ENCODE results near the gene WNK4. TPM values are rescaled to one million over a fixed set of nuclear protein-coding genes. Genes with fewer than 3 reads are reported as not detected.

WNK4 gene
- total RNA-seq, 1 experiment from 2014 or later: 2.6 TPM

DNA sequence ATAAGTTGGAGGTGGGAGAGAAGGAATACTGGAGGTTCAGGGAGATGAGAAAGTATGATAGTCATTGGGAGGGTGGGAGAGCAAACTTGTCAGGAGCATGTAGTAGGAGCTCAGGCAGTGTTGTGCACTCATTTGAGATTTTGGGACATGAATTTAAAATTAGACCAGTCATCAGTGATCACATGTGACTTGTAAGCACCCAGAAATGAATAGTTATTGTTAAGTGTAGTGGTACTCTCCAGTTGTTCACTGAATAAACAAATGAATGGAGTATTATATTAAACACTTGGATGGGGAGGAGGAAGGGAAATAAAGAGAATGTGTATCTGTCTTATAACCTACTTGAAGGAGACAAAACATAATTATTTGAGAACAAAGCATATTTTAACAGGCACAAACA lies 50.6 kb downstream of the WNK4 start:
- Histone ChIP-seq H4K5ac (ENCODE audit: insufficient read length, low read depth, low read length) (no peak overlapping the region), H3T11ph (ENCODE audit: low read length) (no peak overlapping the region), H3K56ac (ENCODE audit: insufficient read length, low read depth, low read length) (no peak overlapping the region), H3K23me2 (ENCODE audit: insufficient read length, low read depth, low read length, poor library complexity, severe bottlenecking) (peaks cover 9% of the 10 kb centered on the region), H3K9ac (ENCODE audit: extremely low read depth, insufficient read length, low read length) (no peak overlapping the region), H3K4ac (ENCODE audit: low read depth, low read length) (no peak overlapping the region), H4K20me1 (ENCODE audit: control insufficient read depth, insufficient read depth, insufficient read length) (no peaks in the 10 kb centered on the region), H4K8ac (replicated peaks; ENCODE audit: insufficient read length, low read depth, low read length) (no peak overlapping the region), H2BK15ac (ENCODE audit: low read depth, low read length) (no peak overlapping the region), H3K4me2 (ENCODE audit: insufficient read depth, insufficient read length, low read length) (no peak overlapping the region), H3K79me1 (ENCODE audit: insufficient read depth, low read depth, low read length, poor library complexity, severe bottlenecking) (peaks cover 3% of the 10 kb centered on the region), H4K91ac (ENCODE audit: insufficient read length, low read depth, low read length) (no peak overlapping the region), H3K23ac (ENCODE audit: insufficient read length, low read depth, low read length) (no peak overlapping the region), H3K27ac (ENCODE audit: insufficient read length, low read depth, low read length) (no peak overlapping the region), H3K79me2 (ENCODE audit: insufficient read depth, low read length) (peaks cover 5% of the 10 kb centered on the region; the same call in 1 of the 2 replicates), H2BK5ac (ENCODE audit: insufficient read length, low read length) (no peak overlapping the region), H3K4me1 (ENCODE audit: insufficient read depth, low read length) (no peaks in the 10 kb centered on the region), H2AK5ac (ENCODE audit: insufficient read length, low read length) (no peak overlapping the region), H2BK120ac (ENCODE audit: low read depth, low read length, poor library complexity, severe bottlenecking) (no peak overlapping the region), H2BK12ac (ENCODE audit: insufficient read length, low read depth, low read length) (no peak overlapping the region), H2AFZ (ENCODE audit: low read length) (no peak overlapping the region), H3K14ac (ENCODE audit: insufficient read depth, low read length) (no peak overlapping the region), H3K27me3 (ENCODE audit: insufficient read depth, low read length) (no peaks in the 10 kb centered on the region), H3K18ac (ENCODE audit: insufficient read length, low read depth, low read length) (no peak overlapping the region), H3K9me3 (ENCODE audit: control insufficient read depth, low read depth, low read length) (no peaks in the 10 kb centered on the region), H2BK20ac (ENCODE audit: low read depth, low read length, poor library complexity, severe bottlenecking) (no peak overlapping the region)
- Mint-ChIP-seq H3K27ac (no peak overlapping the region), H3K36me3 (ENCODE audit: insufficient read depth in 1 of 3, low read depth in 3 of 3) (peaks cover 8 to 24% (median 22%) of the 10 kb centered on the region in 3 experiments; a peak in 6 of 7 replicates), H3K9me3 (no peaks in the 10 kb centered on the region; a peak in 1 of 5 replicates), H3K4me3 (no peak overlapping the region), H3K27me3 (ENCODE audit: low read depth) (peaks cover 20% of the 10 kb centered on the region), H3K4me1 (peaks cover 14 to 17% of the 10 kb centered on the region in 2 experiments)
- no peak for DNase-seq
- TF ChIP-seq, protein P1, sequence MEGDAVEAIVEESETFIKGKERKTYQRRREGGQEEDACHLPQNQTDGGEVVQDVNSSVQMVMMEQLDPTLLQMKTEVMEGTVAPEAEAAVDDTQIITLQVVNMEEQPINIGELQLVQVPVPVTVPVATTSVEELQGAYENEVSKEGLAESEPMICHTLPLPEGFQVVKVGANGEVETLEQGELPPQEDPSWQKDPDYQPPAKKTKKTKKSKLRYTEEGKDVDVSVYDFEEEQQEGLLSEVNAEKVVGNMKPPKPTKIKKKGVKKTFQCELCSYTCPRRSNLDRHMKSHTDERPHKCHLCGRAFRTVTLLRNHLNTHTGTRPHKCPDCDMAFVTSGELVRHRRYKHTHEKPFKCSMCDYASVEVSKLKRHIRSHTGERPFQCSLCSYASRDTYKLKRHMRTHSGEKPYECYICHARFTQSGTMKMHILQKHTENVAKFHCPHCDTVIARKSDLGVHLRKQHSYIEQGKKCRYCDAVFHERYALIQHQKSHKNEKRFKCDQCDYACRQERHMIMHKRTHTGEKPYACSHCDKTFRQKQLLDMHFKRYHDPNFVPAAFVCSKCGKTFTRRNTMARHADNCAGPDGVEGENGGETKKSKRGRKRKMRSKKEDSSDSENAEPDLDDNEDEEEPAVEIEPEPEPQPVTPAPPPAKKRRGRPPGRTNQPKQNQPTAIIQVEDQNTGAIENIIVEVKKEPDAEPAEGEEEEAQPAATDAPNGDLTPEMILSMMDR (conservative IDR thresholded peaks at IDR 0.05): no peak

Measured in H9 (cell line).